Measurements from ENCODE around the gene CWH43.

GRCh38 chr4:48944756-48945241 is 41.3 kb upstream of the CWH43 start:
- TF ChIP-seq CTCF (IDR thresholded peaks at IDR 0.05) (peak in 1 of 6 experiments; percentile 31), POLR2A (IDR thresholded peaks at IDR 0.05) (no peak)
